Vein endothelial cell (primary cell): Measurements from ENCODE around the gene SHOC1. TPM values are rescaled to one million over a fixed set of nuclear protein-coding genes. Genes with fewer than 3 reads are reported as not detected.

ENCODE experiments used
- small RNA-seq: library from RNA; depleted of rRNA; stranded (forward); fragments of <200 nt; gene quantifications from one replicate; pipeline ENCODE3, GENCODE V24; 2012
- total RNA-seq: library from RNA; depleted of rRNA; stranded (reverse); fragments of >200 nt; gene quantifications from 2 replicates; pipeline ENCODE4 v1.2.3, GENCODE V29; 2012

The SHOC1 gene
- not detected in 2 replicates for total RNA-seq

GRCh38 chr9:111794835-111795556, at the start of gene SHOC1:
Gene SHOC1 (minus strand): TSS chr9:111794937. CDS start chr9:111791418, 3,519 bp downstream.

Small RNAs within 50 kb of the gene (small RNA-seq; reads per million reads assigned to genes)
- not detected for gene RNU6-1013P

Other genes with a start within 250 kb of the SHOC1 start
- gene PTGR1, start 195.3 kb downstream of the SHOC1 start, total RNA-seq = 30.1 and 44.9 TPM in 2 replicates
- 2.9 and 4.7 TPM in 2 replicates for gene DNAJC25, start 163.6 kb downstream of the SHOC1 start, total RNA-seq
- 54.5 and 69.5 TPM in 2 replicates for gene GNG10, start 133.3 kb downstream of the SHOC1 start, total RNA-seq
- gene UGCG, start 101.9 kb upstream of the SHOC1 start, total RNA-seq = 50.6 and 59.1 TPM in 2 replicates